Activated naive CD8-positive, alpha-beta T cell treated with anti-CD3 and anti-CD28 coated beads for 36 hours (primary cell): ENCODE results near the gene TBXAS1. TPM values are rescaled to one million over a fixed set of nuclear protein-coding genes. Genes with fewer than 3 reads are reported as not detected.
"Not testable (repeated sequence)": the region's sequence is repeated elsewhere in the genome, so short reads cannot be mapped to it uniquely, and the experiment has no call there.

Source experiments
- DNase-seq: peaks from one replicate; pipeline ENCODE4 v3.0.0; 2021
- H3K27ac Mint-ChIP-seq: one replicate; pipeline ENCODE4 v1.8.0; 2022; ENCODE audit warnings: mild to moderate bottlenecking, moderate library complexity, mixed read lengths
- H3K27me3 Mint-ChIP-seq: one replicate; pipeline ENCODE4 v1.8.0; 2022; ENCODE audit warnings: mild to moderate bottlenecking, mixed read lengths
- H3K36me3 Mint-ChIP-seq: one replicate; pipeline ENCODE4 v1.8.0; 2021; ENCODE audit warnings: mild to moderate bottlenecking, mixed read lengths
- H3K4me1 Mint-ChIP-seq: one replicate; pipeline ENCODE4 v1.8.0; 2021; ENCODE audit warnings: mixed read lengths
- H3K4me3 Mint-ChIP-seq: one replicate; pipeline ENCODE4 v1.8.0; 2022; ENCODE audit warnings: mild to moderate bottlenecking, moderate library complexity, mixed read lengths
- H3K9me3 Mint-ChIP-seq: one replicate; pipeline ENCODE4 v1.8.0; 2022; ENCODE audit warnings: mixed read lengths
- total RNA-seq, 2 experiments: library from RNA; stranded (reverse); gene quantifications; one replicate each; pipeline ENCODE4 v1.2.3, GENCODE V29; 2021

The TBXAS1 gene
- total RNA-seq, 2 experiments from 2014 or later, result 1.5 to 1.8 TPM

DNA sequence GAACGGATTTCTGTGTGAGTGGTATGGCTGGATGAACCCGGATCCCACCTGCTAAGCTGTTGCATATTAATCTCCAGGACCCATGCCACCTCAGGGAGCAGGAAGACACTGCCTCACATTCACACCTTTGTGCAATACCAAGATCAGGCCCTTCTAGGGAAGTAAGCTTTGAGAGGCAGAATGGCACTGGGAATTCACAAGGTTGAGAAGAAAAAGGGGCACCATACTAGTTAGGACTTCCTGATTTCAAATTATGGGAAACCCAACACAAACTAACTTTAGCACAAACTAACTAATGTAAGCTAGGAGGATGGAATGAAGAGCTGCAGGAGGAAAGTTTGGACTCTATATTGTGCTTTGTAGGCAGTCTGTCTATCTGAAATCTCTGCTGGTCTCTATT is 71.3 kb downstream of the TBXAS1 start:
- H3K27ac Mint-ChIP-seq, result no peak overlapping the region
- no peaks in the 10 kb centered on the region for H3K4me1 Mint-ChIP-seq
- H3K4me3 Mint-ChIP-seq, result no peak overlapping the region
- peaks cover 14% of the 10 kb centered on the region for H3K9me3 Mint-ChIP-seq
- no peaks in the 10 kb centered on the region for H3K27me3 Mint-ChIP-seq
- no peaks in the 10 kb centered on the region for H3K36me3 Mint-ChIP-seq
- no peak for DNase-seq

DNA sequence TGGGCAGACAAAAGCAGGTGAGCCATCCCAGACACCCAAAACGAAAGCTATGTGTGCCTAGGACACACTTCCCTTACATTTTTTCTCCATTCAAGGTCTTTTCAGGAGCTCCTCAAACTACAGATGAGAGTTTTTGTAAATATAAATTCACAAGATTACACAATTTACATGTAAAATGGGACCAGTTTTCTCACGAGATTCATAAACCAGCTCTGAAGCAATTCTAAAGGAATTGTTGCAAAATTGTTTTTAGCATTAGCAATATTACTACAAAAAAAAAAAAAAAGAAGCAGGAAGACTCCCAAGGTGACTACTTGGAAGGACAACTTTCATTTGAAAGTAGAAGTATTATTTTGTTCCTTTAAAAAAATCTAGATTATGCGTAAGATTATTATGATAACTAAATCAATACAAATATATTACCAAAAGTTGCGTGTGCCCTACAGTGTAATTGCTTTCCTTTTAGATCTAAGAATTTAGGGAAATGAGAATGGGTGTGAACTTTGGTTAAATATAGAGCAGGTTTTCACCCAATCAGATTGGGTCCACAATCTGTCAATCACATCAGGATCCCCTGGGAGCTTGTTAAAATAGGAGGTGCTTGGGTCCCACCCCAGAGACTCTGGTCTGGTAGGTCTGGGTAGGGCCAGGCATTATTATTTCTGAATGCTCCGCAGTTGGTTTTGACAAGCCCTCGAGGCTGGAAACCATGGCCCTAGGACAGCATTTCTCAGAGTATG is 72.2 kb downstream of the TBXAS1 start:
- Mint-ChIP-seq H3K4me1 (no peaks in the 10 kb centered on the region), H3K9me3 (peaks cover 14% of the 10 kb centered on the region), H3K36me3 (no peaks in the 10 kb centered on the region), H3K27me3 (no peaks in the 10 kb centered on the region), H3K4me3 (no peak overlapping the region), H3K27ac (no peak overlapping the region)
- no peak for DNase-seq

DNA sequence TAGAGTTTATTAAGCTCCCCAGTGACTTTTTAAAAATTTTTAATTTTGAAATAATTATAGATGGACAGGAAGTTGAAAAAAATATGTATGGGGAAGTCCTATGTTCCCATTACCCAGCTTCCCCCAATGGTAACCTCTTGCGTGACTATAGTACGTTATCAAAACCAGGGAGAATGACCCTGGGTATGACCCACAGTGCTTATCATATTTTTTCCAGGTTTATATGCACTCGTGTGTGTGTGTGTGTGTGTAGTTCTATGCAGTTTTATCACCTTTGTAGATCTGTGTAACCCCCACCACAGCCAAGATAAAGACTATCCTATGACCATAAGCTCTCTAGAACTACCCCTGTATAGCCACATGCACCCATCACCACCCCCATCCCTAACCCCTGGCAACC is 72.8 kb downstream of the TBXAS1 start:
- peaks cover 1% of the 10 kb centered on the region for H3K36me3 Mint-ChIP-seq
- H3K4me3 Mint-ChIP-seq, result no peak overlapping the region
- H3K27me3 Mint-ChIP-seq, result no peaks in the 10 kb centered on the region
- H3K4me1 Mint-ChIP-seq, result no peaks in the 10 kb centered on the region
- H3K9me3 Mint-ChIP-seq, result peaks cover 16% of the 10 kb centered on the region
- no peak for DNase-seq
- H3K27ac Mint-ChIP-seq, result no peak overlapping the region

DNA sequence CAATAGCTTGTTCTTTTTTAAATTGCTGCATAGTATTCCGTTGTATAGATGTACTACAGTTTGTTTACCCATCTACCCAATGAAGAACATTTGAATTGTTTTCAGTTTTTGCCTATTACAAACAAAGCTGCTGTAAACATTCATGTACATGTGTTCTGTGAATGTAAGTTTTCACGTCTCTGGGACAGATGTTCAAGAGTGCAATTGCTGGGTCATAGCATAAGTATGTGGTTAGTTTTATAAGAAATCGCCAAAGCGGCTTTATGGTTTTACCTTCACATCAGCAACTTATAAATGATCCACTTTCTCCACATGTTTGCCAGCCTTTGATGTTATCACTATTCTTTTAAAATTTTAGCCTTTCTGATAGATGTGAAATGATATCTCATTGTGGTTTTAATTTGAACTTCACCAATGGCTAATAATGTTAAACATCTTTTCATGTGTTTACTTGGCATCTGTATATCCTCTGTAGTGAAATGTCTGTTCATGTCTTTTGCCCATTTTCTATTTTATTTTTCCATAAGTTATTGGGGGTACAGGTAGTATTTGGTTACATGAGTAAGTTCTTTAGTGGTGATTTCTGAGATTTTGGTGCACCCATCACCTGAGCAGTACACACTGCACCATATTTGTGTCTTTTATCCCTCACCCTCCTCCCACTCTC is 73.5 kb downstream of the TBXAS1 start:
- Mint-ChIP-seq H3K27ac (no peak overlapping the region), H3K36me3 (peaks cover 1% of the 10 kb centered on the region), H3K4me3 (no peak overlapping the region), H3K27me3 (no peaks in the 10 kb centered on the region), H3K9me3 (peaks cover 18% of the 10 kb centered on the region), H3K4me1 (no peaks in the 10 kb centered on the region)
- DNase-seq, result no peak

DNA sequence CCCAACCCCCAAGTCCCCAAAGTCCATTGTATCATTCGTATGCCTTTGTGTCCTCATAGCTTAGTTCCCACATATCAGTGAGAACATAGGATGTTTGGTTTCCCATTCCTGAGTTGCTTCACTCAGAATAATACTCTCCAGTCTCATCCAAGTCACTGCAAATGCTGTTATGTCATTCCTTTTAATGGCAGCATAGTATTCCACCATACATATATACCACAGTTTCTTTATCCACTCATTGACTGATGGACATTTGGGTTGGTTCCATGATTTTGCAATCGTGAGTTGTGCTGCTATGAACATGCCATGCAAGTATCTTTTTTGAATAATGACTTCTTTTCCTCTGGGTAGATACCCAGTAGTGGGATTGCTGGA is 74.0 kb downstream of the TBXAS1 start:
- peaks cover 18% of the 10 kb centered on the region for H3K9me3 Mint-ChIP-seq
- not testable (repeated sequence) for H3K4me1 Mint-ChIP-seq, H3K4me3 Mint-ChIP-seq, H3K27ac Mint-ChIP-seq, H3K36me3 Mint-ChIP-seq, H3K27me3 Mint-ChIP-seq, DNase-seq

DNA sequence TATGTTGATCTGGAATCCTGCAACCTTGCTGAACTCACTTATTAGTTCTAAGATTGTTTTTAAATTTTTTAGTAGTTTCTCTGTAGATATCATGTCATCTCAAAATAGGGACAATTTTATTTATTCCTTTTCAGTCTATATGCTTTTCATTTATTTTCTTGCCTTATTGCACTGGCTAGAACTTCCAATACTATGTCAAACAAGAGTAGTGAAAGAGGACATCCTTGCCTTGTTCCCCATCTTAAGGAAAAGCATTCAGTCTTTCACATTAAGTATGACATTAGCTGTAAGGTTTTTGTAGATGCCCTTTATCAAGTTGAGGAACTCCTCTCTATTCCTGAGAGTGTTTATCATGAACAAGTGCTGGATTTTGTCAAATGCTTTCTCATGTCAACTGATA is 77.8 kb downstream of the TBXAS1 start:
- Mint-ChIP-seq H3K4me3 (no peak overlapping the region), H3K9me3 (peaks cover 18% of the 10 kb centered on the region), H3K36me3 (peaks cover 1% of the 10 kb centered on the region), H3K27ac (no peak overlapping the region), H3K27me3 (no peaks in the 10 kb centered on the region), H3K4me1 (peaks cover 4% of the 10 kb centered on the region)
- no peak for DNase-seq

DNA sequence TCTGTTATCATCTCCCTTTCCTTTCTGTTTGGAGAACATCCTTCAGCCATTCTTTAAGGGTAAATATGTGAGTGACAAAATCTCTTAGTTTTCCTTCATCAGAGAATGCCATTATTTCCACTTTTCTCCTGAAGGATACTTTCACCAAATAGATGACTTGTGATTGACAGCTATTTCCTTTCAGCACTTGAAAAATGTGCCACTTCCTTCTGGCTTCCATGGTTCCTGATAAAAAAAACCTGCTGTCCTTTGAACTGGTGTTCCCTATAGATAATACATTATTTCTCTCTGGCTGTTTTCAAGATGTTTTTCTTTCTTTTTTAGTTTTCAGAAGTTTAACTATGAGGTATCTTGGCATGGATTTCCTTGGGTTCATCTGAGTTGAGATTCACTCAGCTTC is 79.7 kb downstream of the TBXAS1 start:
- Mint-ChIP-seq H3K4me1 (peaks cover 4% of the 10 kb centered on the region), H3K4me3 (no peak overlapping the region), H3K27ac (no peak overlapping the region), H3K27me3 (no peaks in the 10 kb centered on the region), H3K9me3 (peaks cover 6% of the 10 kb centered on the region), H3K36me3 (peaks cover 1% of the 10 kb centered on the region)
- DNase-seq, result no peak

DNA sequence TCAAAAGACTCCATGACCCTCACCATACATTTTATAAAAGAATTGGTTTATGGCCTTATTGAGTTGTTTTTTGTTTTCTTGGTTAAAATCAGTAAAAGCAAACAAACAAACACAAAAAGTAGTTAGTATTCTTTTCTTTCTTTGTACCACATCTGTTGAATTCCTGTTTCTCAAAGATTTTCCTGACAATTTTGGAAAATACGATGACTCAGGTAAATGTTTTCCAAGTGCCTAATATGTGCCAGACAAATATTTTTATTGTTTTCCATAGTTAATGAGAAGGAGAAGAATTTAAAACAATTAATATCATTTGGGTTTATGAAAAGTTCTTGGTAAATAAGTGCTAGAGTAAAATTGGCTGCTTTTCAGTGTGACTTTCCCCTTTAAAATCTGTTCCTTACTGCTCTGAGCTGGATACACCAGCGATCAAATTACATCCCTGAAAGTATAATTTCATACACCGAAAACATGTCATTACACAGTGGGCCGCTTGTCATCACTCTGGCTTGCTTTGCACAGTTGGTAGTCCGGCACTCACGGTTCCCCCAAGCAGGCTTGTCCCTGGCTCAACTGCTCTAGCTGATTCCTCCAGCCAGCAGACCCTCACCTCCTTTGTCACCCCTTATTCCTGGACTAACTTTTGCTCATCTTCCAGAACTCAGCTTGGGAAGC is 80.5 kb downstream of the TBXAS1 start:
- Mint-ChIP-seq H3K4me3 (no peak overlapping the region), H3K9me3 (peaks cover 4% of the 10 kb centered on the region), H3K27ac (no peak overlapping the region), H3K4me1 (peaks cover 4% of the 10 kb centered on the region), H3K27me3 (peaks cover 1% of the 10 kb centered on the region), H3K36me3 (peaks cover 1% of the 10 kb centered on the region)
- DNase-seq, result no peak

DNA sequence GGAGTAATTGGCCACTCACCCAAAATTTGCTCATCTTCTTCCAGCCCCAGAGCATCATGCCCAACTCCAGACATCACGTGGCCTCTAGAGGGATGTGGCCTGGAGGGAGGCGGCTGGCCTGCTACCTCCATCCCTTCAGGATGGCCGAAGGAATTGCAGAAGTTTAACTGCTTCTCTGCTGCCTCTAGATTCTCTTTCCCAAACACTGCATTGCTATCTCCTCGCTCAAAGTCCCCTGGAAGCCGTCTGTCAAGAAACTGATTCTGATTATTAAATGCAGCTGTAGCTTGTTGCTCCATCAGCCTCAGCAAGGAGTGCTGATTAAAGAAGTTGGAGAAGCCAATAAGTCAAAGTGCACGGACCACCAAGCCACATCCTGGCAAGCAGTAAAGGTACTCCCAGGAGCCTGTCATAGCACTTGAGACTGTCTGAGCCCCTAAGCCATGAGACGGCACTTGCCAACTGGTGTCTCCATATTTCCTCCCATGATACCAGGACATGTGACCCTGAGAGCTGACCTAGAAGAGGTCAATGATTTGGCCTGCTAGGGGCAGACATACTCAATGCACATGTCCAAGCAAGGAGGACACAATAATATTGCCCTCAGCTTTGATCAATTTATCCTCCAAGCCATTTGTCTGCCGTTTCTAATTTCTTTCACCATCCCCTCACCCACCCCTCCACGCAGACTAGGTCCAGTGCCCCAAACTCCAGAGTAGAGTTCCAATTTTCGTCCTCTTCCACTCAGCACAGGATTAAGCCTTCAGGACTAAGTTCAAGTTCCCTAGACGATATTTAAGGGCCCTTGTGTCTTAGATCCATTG is 84.2 kb downstream of the TBXAS1 start:
- H3K9me3 Mint-ChIP-seq, result no peaks in the 10 kb centered on the region
- H3K4me1 Mint-ChIP-seq, result peaks cover 16% of the 10 kb centered on the region
- no peaks in the 10 kb centered on the region for H3K36me3 Mint-ChIP-seq
- H3K4me3 Mint-ChIP-seq, result no peak overlapping the region
- H3K27ac Mint-ChIP-seq, result no peak overlapping the region
- H3K27me3 Mint-ChIP-seq, result peaks cover 4% of the 10 kb centered on the region
- no peak for DNase-seq

DNA sequence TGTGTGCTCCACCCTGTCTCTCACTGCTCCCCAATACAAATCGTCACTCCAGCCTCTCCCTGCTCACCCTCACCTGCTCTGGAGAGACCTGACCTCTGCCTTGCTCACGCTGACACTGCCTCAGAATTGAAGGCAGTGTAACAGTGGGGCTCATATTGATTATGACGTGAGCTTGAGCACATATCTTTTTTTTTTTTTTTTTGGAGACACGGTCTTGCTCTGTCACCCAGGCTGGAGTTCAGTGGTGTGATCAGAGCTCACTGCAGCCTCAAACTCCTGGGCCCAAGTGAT is 84.7 kb downstream of the TBXAS1 start:
- Mint-ChIP-seq H3K9me3 (no peaks in the 10 kb centered on the region), H3K4me3 (no peak overlapping the region), H3K4me1 (peaks cover 16% of the 10 kb centered on the region), H3K36me3 (no peaks in the 10 kb centered on the region), H3K27ac (no peak overlapping the region), H3K27me3 (peaks cover 4% of the 10 kb centered on the region)
- no peak for DNase-seq

DNA sequence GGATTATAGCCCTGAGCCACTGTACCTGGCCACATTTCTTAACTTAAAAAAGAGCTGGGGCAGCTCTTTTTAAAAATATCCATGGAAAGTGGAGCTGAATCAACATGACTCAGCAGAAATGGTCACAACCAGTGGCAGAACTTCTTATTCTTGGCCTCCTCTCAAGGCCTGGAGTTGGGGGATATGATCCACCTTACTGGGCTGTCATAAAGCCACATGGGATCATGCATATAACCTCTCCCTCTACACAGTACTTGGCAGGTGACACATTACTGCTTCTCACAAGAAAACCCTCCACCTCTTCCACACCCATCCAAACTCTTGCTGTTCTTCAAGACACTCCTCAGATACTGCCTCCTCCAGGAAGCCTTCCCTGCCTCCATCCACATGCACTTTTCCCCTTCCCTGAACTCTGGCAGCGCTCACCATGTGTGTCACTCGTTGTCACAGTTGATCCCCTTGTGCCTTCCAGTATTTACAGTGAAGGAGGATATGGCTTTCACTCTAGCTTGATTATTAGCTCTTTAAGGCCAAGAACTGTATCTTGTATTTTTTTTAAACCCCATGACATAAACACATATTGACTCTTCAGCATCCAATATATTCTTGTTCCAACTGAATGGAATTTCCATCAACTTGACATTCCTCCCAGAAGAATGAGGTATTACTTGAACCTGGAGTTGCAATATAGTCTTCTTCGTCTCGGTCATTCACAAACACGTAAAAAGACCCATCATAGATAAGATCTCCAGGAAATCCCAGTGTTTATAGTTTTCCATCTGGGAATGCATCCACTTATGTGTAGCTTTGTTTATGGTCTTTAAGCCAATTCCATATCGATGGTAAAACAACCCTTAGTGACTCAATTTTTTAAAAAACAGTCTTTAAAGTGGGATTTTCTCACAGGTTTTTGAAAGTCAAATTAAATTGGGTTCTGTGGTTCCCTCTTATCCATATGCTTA is 85.5 kb downstream of the TBXAS1 start:
- Mint-ChIP-seq H3K36me3 (no peaks in the 10 kb centered on the region), H3K9me3 (no peaks in the 10 kb centered on the region), H3K4me1 (peaks cover 16% of the 10 kb centered on the region), H3K4me3 (no peak overlapping the region), H3K27me3 (peaks cover 4% of the 10 kb centered on the region), H3K27ac (peak overlapping the region; percentile 38)
- no peak for DNase-seq

DNA sequence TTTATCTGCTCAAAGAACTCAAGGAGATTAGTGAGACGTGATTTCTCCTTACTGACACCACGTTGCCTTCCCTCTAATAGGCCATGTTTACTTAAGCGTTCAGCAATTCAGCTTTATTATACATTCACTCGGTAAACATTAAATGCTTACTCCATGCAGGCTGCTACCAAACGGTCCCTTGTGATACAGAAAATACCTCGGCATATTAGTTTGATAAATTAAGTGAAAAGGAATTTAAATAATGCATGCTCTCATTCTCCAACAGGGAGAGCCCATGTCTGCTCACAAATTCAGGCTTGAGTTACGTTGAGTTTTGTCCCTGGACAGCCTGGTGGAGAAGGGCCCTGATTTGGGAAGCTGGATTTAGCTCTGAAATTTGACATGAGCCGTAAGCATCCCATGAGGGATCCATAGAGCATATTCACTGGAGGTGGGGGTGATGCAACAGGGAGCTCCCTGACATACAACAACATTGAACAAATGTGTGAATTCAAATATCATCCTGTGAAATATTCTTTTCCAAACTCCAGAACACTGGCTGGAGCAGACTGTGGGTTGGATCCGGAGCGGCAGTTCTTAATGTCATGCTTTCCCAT is 86.3 kb downstream of the TBXAS1 start:
- Mint-ChIP-seq H3K27ac (no peak overlapping the region), H3K4me3 (no peak overlapping the region), H3K4me1 (peaks cover 16% of the 10 kb centered on the region), H3K36me3 (no peaks in the 10 kb centered on the region), H3K27me3 (peaks cover 4% of the 10 kb centered on the region), H3K9me3 (no peaks in the 10 kb centered on the region)
- no peak for DNase-seq

DNA sequence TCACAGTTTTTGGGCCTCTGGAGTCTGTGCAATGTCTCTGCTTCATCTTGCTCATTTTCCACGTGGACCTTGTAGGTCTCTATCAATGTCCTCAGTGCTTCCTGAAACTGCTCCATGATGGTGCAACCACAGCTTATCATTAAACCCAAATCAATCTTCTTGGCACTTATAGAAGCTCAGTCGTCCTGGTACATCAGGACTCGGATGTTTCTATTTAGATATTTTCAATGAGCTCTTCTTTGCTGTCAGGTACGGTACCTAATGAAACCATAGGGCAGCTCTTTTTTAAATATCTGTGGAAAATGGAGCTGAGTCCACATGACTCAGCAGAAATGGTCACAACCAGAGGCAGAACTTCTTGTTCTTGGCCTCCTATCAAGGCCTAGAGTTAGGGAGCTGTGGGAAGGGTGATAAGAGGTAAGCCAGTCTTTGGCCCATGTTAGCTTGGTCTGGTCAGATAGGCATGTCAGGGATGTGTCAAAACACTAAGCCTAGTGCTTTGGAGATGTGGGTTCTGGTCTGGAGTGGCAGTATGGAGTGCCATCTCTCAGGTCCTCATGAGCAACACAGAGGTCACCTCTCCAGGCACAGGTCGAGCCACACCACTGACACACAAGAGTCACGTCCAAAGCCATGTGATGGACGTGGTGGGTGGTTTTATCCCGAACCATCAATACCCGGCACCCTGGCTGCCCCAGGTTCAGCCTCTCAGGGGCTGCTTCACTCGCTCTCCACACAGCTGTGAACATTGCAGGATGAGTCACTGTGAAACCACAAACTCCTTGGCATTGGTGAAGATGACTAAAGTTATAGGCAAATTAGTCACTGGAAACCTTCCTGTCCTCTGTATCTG is 87.0 kb downstream of the TBXAS1 start:
- peak; percentile 73 for DNase-seq
- H3K4me3 Mint-ChIP-seq, result no peak overlapping the region
- H3K27ac Mint-ChIP-seq, result peak overlapping the region; percentile 65
- H3K27me3 Mint-ChIP-seq, result peaks cover 4% of the 10 kb centered on the region
- peaks cover 16% of the 10 kb centered on the region for H3K4me1 Mint-ChIP-seq
- H3K36me3 Mint-ChIP-seq, result no peaks in the 10 kb centered on the region
- H3K9me3 Mint-ChIP-seq, result no peaks in the 10 kb centered on the region
